IPS DF 6.9 (cell line): ENCODE data around the gene NEDD4L.
"Not testable (repeated sequence)": the region's sequence is repeated elsewhere in the genome, so short reads cannot be mapped to it uniquely, and the experiment has no call there.

ENCODE experiments used
- DNase-seq: peaks from one replicate; pipeline ENCODE4 v3.0.0-alpha.2; 2013; ENCODE audit warnings: low read depth, low spot score
- H3K27ac ChIP-seq: one replicate; pipeline ENCODE4 v1.5.1; 2013; ENCODE audit warnings: low read length, control low read depth
- H3K27me3 ChIP-seq: 2 replicates; pipeline ENCODE4 v1.6.1; 2013; ENCODE audit warnings: mild to moderate bottlenecking, low read length; ENCODE audit not compliant: control insufficient read depth, insufficient read depth
- H3K36me3 ChIP-seq: 2 replicates; pipeline ENCODE4 v1.6.1; 2013; ENCODE audit warnings: low read length; ENCODE audit not compliant: control insufficient read depth, insufficient read depth
- H3K4me1 ChIP-seq: 2 replicates; pipeline ENCODE4 v1.6.1; 2013; ENCODE audit warnings: low read length; ENCODE audit not compliant: control insufficient read depth, insufficient read depth
- H3K4me3 ChIP-seq: 2 replicates; pipeline ENCODE4 v1.5.1; 2013; ENCODE audit warnings: mild to moderate bottlenecking, low read length
- H3K9me3 ChIP-seq: 2 replicates; pipeline ENCODE4 v1.6.1; 2013; ENCODE audit warnings: low read length, inconsistent platforms; ENCODE audit not compliant: control insufficient read depth, insufficient read depth
- WGBS: extraction: QIAGEN DNeasy Blood & Tissue Kit; methylation state at CpG from one replicate; pipeline ENCODE4 v1.1.7; 2013; ENCODE audit warnings: mixed read lengths, missing lambda C conversion rate; ENCODE audit not compliant: insufficient read length, insufficient coverage; 5-methylcytosine and 5-hydroxymethylcytosine counted together

NEDD4L gene

DNA sequence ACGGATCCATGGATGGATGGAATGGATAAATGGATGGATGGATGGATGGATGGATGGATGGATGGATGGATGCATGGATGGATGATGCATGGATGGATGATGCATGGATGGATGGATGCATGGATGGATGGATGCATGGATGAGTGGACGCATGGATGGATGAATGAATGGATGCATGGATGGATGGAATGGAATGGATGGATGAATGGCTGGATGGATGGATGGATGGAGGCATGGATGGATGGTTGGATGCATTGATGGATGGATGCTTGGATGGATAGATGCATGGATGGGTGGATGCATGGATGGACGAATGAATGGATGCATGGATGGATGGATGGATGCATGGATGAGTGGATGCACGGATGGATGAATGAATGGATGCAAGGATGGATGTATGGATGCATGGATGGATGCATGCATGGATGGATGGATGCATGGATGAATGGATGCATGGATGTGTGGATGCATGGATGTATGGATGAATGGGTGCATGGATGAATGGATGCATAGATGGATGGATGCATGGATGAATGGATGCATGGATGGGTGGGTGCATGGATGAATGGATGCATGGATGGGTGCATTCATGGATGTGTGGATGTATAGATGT lies 375.7 kb downstream of the NEDD4L start:
- Histone ChIP-seq H3K4me3 (no peak overlapping the region), H3K27ac (no peak overlapping the region), H3K36me3 (no peaks in the 10 kb centered on the region), H3K9me3 (no peaks in the 10 kb centered on the region), H3K4me1 (no peaks in the 10 kb centered on the region), H3K27me3 (no peaks in the 10 kb centered on the region)
- no peak for DNase-seq
- no CpG with 5 or more reads among the region's 4 CpGs for WGBS

GRCh38 chr18:58426611-58427010 lies 382.6 kb downstream of the NEDD4L start:
- DNase-seq = no peak
- WGBS = no CpG with 5 or more reads among the region's 4 CpGs
- Histone ChIP-seq H3K9me3 (no peaks in the 10 kb centered on the region), H3K4me1 (peaks cover 2% of the 10 kb centered on the region; the same call in 1 of the 2 replicates), H3K36me3 (no peaks in the 10 kb centered on the region), H3K4me3 (no peak overlapping the region), H3K27ac (no peak overlapping the region), H3K27me3 (no peaks in the 10 kb centered on the region)

DNA sequence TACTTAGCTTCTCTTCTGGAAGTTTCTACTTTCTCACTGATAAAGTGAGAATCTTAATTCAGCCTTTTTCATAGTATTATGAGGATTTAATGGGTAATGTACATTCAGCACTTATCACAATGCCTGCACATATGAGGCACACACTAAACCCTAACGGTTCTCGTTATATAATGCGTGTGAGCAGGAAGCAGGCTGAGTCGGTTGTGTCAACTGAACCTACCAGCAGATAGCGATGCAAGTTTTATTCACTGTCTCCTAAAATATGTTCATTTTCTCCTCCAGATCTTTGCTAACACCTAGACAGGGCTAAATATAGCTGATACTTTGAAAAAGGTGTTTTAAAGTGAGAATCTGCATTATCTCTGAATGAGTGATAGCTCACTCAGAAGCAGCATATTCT lies 383.3 kb downstream of the NEDD4L start:
- no peak overlapping the region for H3K27ac ChIP-seq
- WGBS = no CpG with 5 or more reads among the region's 5 CpGs
- H3K4me1 ChIP-seq = peaks cover 2% of the 10 kb centered on the region; the same call in 1 of the 2 replicates
- H3K9me3 ChIP-seq = no peaks in the 10 kb centered on the region
- DNase-seq = no peak
- H3K27me3 ChIP-seq = no peaks in the 10 kb centered on the region
- no peak overlapping the region for H3K4me3 ChIP-seq
- no peaks in the 10 kb centered on the region for H3K36me3 ChIP-seq

GRCh38 chr18:58429442-58429841 lies 385.4 kb downstream of the NEDD4L start:
- no CpG with 5 or more reads among the region's 6 CpGs for WGBS

GRCh38 chr18:58431215-58431614 lies 387.2 kb downstream of the NEDD4L start:
- no peak overlapping the region for H3K4me3 ChIP-seq

More at GRCh38 chr18:58429442-58429841, 385.4 kb downstream of the NEDD4L start:
- no peaks in the 10 kb centered on the region for H3K27me3 ChIP-seq
- peaks cover 2% of the 10 kb centered on the region; the same call in 1 of the 2 replicates for H3K4me1 ChIP-seq
- no peaks in the 10 kb centered on the region for H3K9me3 ChIP-seq
- H3K36me3 ChIP-seq = no peaks in the 10 kb centered on the region
- H3K4me3 ChIP-seq = no peak overlapping the region
- H3K27ac ChIP-seq = no peak overlapping the region
- no peak for DNase-seq

DNA sequence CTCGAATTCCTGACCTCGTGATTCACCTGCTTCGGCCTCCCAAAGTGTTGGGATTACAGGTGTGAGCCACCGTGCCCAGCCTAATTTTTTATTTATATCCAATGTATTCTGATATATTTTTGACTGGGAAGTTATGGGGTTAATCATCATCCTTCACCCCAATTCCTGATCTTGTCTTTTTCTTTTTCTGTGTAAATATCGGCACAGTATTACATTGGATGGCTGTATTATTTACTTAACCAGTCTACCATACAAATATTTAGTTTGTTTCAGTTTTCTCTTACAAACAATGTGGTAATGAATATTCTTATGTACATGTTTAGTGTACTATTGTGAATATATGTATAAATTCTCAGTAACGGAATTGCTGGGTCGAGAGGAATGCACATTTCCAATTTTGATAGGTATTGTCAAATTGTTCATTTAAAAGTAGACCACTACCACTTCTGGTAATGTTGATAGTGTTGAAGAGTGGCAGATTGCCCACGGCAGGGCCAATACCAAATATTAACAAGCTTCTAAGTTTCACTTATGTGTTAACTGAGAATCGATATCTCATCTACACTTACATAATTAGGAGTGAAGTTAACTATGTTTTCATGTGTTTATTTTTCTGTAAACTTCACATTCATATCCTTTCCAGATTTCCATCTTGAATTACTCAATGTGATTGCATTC lies 388.2 kb downstream of the NEDD4L start:
- Histone ChIP-seq H3K36me3 (no peaks in the 10 kb centered on the region), H3K4me3 (no peak overlapping the region), H3K4me1 (peaks cover 2% of the 10 kb centered on the region; the same call in 1 of the 2 replicates), H3K27ac (no peak overlapping the region), H3K27me3 (no peaks in the 10 kb centered on the region), H3K9me3 (no peaks in the 10 kb centered on the region)
- WGBS = no CpG with 5 or more reads among the region's 9 CpGs
- no peak for DNase-seq

More at GRCh38 chr18:58431215-58431614, 387.2 kb downstream of the NEDD4L start:
- WGBS = no CpG with 5 or more reads among the region's 5 CpGs
- Histone ChIP-seq H3K27me3 (no peaks in the 10 kb centered on the region), H3K36me3 (no peaks in the 10 kb centered on the region), H3K4me1 (peaks cover 2% of the 10 kb centered on the region; the same call in 1 of the 2 replicates), H3K9me3 (no peaks in the 10 kb centered on the region), H3K27ac (no peak overlapping the region)
- no peak for DNase-seq

GRCh38 chr18:58435221-58436005 lies 391.4 kb downstream of the NEDD4L start:
- DNase-seq, H3K4me1 ChIP-seq, H3K9me3 ChIP-seq, H3K27me3 ChIP-seq, H3K36me3 ChIP-seq, H3K27ac ChIP-seq, H3K4me3 ChIP-seq: not testable (repeated sequence)
- WGBS = no CpG with 5 or more reads among the region's 7 CpGs

GRCh38 chr18:58438161-58438957 lies 394.3 kb downstream of the NEDD4L start:
- no peaks in the 10 kb centered on the region for H3K4me1 ChIP-seq
- H3K4me3 ChIP-seq = no peak overlapping the region

DNA sequence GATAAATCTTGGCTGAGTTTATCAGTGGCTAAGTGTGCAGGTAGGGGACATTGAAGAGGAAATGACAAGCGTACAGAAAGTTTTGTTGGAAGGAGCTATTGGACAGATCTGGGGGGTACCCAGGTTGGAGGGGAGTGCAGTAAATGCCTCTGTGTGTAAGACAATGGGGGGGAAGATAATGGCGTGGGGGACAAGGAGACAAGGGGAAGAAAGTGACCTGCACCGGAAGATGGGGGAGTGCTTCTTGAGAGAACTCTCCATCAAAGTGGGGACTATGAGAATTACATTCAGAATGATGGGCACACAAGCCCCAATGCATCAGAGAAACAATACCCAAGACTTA lies 394.9 kb downstream of the NEDD4L start:
- no peak for DNase-seq
- H3K9me3 ChIP-seq = no peaks in the 10 kb centered on the region
- no peaks in the 10 kb centered on the region for H3K36me3 ChIP-seq
- WGBS = no CpG with 5 or more reads among the region's 3 CpGs
- H3K4me1 ChIP-seq = no peaks in the 10 kb centered on the region
- no peaks in the 10 kb centered on the region for H3K27me3 ChIP-seq
- H3K4me3 ChIP-seq = no peak overlapping the region
- H3K27ac ChIP-seq = no peak overlapping the region

More at GRCh38 chr18:58438161-58438957, 394.3 kb downstream of the NEDD4L start:
- Histone ChIP-seq H3K27me3 (no peaks in the 10 kb centered on the region), H3K9me3 (no peaks in the 10 kb centered on the region), H3K36me3 (no peaks in the 10 kb centered on the region), H3K27ac (no peak overlapping the region)
- no CpG with 5 or more reads among the region's 6 CpGs for WGBS
- no peak for DNase-seq

- no peak overlapping the region for H3K27ac ChIP-seq
- no peaks in the 10 kb centered on the region for H3K36me3 ChIP-seq
- no CpG with 5 or more reads among the region's 6 CpGs for WGBS
- no peaks in the 10 kb centered on the region for H3K4me1 ChIP-seq
- no peak for DNase-seq
- no peaks in the 10 kb centered on the region for H3K27me3 ChIP-seq
- no peak overlapping the region for H3K4me3 ChIP-seq
- H3K9me3 ChIP-seq = no peaks in the 10 kb centered on the region
Observed at GRCh38 chr18:58443671-58444070, 399.6 kb downstream of the NEDD4L start.
